Endothelial cell of umbilical vein (primary cell): ENCODE results near the gene NID2. TPM values are rescaled to one million over a fixed set of nuclear protein-coding genes. Genes with fewer than 3 reads are reported as not detected.

ENCODE experiments used
- BruUV-seq: library from RNA; stranded (reverse); fragments of 400-500 nt; replicated peaks from 2 replicates; lab custom pipeline; 2021; lab: Mats Ljungman, UMichigan
- CTCF ChIA-PET: fragments of 300-600, 350-600 bp; sonication (Branson Sonifier 250); formaldehyde crosslinking; loops from one replicate; lab custom pipeline; 2021; ENCODE audit warnings: antibody characterized with exemption, inconsistent platforms; lab: Charles Lee
- POLR2A ChIA-PET: fragments of 300-600, 350-600 bp; sonication (Branson Sonifier 250); formaldehyde crosslinking; loops from one replicate; lab custom pipeline; 2021; ENCODE audit warnings: antibody characterized with exemption, inconsistent platforms; lab: Charles Lee
- DNase-seq: peaks from one replicate; pipeline ENCODE4 v3.0.0-alpha.2; 2011; ENCODE audit warnings: low read depth, low spot score
- FAIRE-seq: peaks from 2 replicates; lab custom pipeline; 2011; peaks lifted over from hg19 to GRCh38; lab: Jason Lieb, UNC
- H2AFZ ChIP-seq: 2 replicates; pipeline ENCODE4 v1.6.0; 2012; ENCODE audit warnings: low read depth, low read length, control low read depth, inconsistent platforms
- H3K27ac ChIP-seq: 2 replicates; pipeline ENCODE4 v1.5.1; 2011; ENCODE audit warnings: low read depth, mild to moderate bottlenecking, control low read depth, low read length, moderate library complexity; ENCODE audit not compliant: insufficient read depth
- H3K27me3 ChIP-seq, 2 experiments: 2 replicates each; pipeline versions ENCODE4 v1.6.0 to v1.6.1; 2011; ENCODE audit warnings: low read length in 2 of 2, mixed read lengths in 1 of 2; ENCODE audit not compliant: control insufficient read depth in 2 of 2, insufficient read depth in 2 of 2
- H3K36me3 ChIP-seq, 2 experiments: 2 replicates in 1 of 2; 3 replicates in 1 of 2; pipeline ENCODE4 v1.5.1; 2011; ENCODE audit warnings: low read length in 2 of 2, mild to moderate bottlenecking in 1 of 2, moderate library complexity in 1 of 2; ENCODE audit not compliant: control insufficient read depth in 2 of 2, insufficient read depth in 2 of 2; ENCODE audit errors: extremely low read depth in 1 of 2
- H3K4me1 ChIP-seq: 3 replicates; pipeline ENCODE4 v1.5.1; 2011; ENCODE audit warnings: mild to moderate bottlenecking, low read length; ENCODE audit not compliant: control insufficient read depth, insufficient read depth; ENCODE audit errors: extremely low read depth
- H3K4me2 ChIP-seq: 2 replicates; pipeline ENCODE4 v1.6.1; 2011; ENCODE audit warnings: low read length, control low read depth, mixed read lengths; ENCODE audit not compliant: insufficient read depth
- H3K4me3 ChIP-seq, 3 experiments: fragments of 200-600 bp in 1 of 3; sonication (generic), shearing (Covaris generic) in 1 of 3; replicated peaks in 1 of 3; 2 replicates each; pipeline ENCODE4 v1.5.1; 2011 to 2016; ENCODE audit warnings: control low read depth in 3 of 3, low read length in 3 of 3, mild to moderate bottlenecking in 2 of 3, inconsistent platforms in 1 of 3, low read depth in 1 of 3, moderate library complexity in 1 of 3; ENCODE audit not compliant: insufficient read depth in 1 of 3
- H3K79me2 ChIP-seq: 2 replicates; pipeline ENCODE4 v1.6.0; 2012; ENCODE audit warnings: low read length, inconsistent platforms; ENCODE audit not compliant: control insufficient read depth, insufficient read depth
- H3K9ac ChIP-seq: replicated peaks from 2 replicates; pipeline ENCODE3; 2011; ENCODE audit warnings: low read length, control low read depth; ENCODE audit not compliant: insufficient read depth; ENCODE audit errors: extremely low read depth
- H3K9me1 ChIP-seq: replicated peaks from 3 replicates; pipeline ENCODE4 v1.6.0; 2011; ENCODE audit warnings: mild to moderate bottlenecking, low read length; ENCODE audit not compliant: control insufficient read depth, insufficient read depth; ENCODE audit errors: extremely low read depth
- H3K9me3 ChIP-seq: replicated peaks from 2 replicates; pipeline ENCODE4 v1.5.1; 2012; ENCODE audit warnings: low read length, inconsistent platforms; ENCODE audit not compliant: control insufficient read depth, insufficient read depth
- H4K20me1 ChIP-seq: replicated peaks from 2 replicates; pipeline ENCODE3; 2011; ENCODE audit warnings: mild to moderate bottlenecking, low read length; ENCODE audit not compliant: control insufficient read depth, insufficient read depth; ENCODE audit errors: extremely low read depth
- EZH2 ChIP-seq: IDR thresholded peaks from 2 replicates; pipeline ENCODE4 v1.6.1; 2012; ENCODE audit warnings: borderline replicate concordance, low read depth, mild to moderate bottlenecking, moderate library complexity, low read length, inconsistent platforms; ENCODE audit not compliant: severe bottlenecking
- FOS ChIP-seq: IDR thresholded peaks from 2 replicates; pipeline ENCODE4 v1.6.1; 2011; ENCODE audit warnings: mild to moderate bottlenecking, low read length, moderate library complexity, borderline replicate concordance; ENCODE audit not compliant: insufficient read depth
- GATA2 ChIP-seq: IDR thresholded peaks from 2 replicates; pipeline ENCODE4 v1.7.0; 2011; ENCODE audit warnings: low read depth, mild to moderate bottlenecking, moderate library complexity, mixed read lengths, low read length; ENCODE audit not compliant: insufficient read length, insufficient read depth
- JUN ChIP-seq: IDR thresholded peaks from 2 replicates; pipeline ENCODE4 v1.6.1; 2011; ENCODE audit warnings: borderline replicate concordance, low read depth; ENCODE audit not compliant: insufficient read length, insufficient read depth
- MAX ChIP-seq: IDR thresholded peaks from 2 replicates; pipeline ENCODE4 v1.6.1; 2011; ENCODE audit not compliant: insufficient read depth, insufficient read length
- MYC ChIP-seq: IDR thresholded peaks from one replicate; pipeline ENCODE4 v1.6.1; 2011; ENCODE audit warnings: mild to moderate bottlenecking, low read depth, low read length
- POLR2A ChIP-seq: IDR thresholded peaks from 2 replicates; pipeline ENCODE4 v1.6.1; 2012; ENCODE audit warnings: low read depth, mild to moderate bottlenecking, control low read depth, low read length
- POLR2AphosphoS5 ChIP-seq: IDR thresholded peaks from 2 replicates; pipeline ENCODE4 v1.6.1; 2012; ENCODE audit warnings: low read depth, mild to moderate bottlenecking, control low read depth, low read length, moderate library complexity; ENCODE audit not compliant: insufficient read depth
- dilution Hi-C: fragments of 300-500 bp; cut with MboI; formaldehyde crosslinking; loops from one replicate; pipeline ENCODE4 v1.15.0; 2019; ENCODE audit warnings: low sequenced_read_pairs; ENCODE audit not compliant: extremely low pct_ligation_motif_present
- intact Hi-C: fragments of 100-400 bp; cut with micrococcal nuclease; formaldehyde crosslinking; loops from one replicate; pipeline ENCODE4 v1.10.0; 2022
- polyA plus RNA-seq, 4 experiments: library from polyadenylated mRNA; depleted of rRNA in 3 of 4; stranded (reverse) in 3 of 4; unstranded in 1 of 4; fragments of >200 nt; gene quantifications; 2 replicates each; pipeline versions ENCODE4 v1.2.1 to v1.2.3, GENCODE V29; 2011 to 2012; ENCODE audit warnings: missing spikeins in 1 of 4
- total RNA-seq: library from RNA; stranded (reverse); gene quantifications from 2 replicates; pipeline ENCODE4 v1.2.3, GENCODE V29; 2021
- TF ChIP-seq, protein P1 (sequence below), 2 donors: IDR thresholded peaks; 1 replicate in 1 of 2; 2 replicates in 1 of 2; pipeline ENCODE4 v1.5.1; 2011; ENCODE audit warnings: low read length in 2 of 2, mild to moderate bottlenecking in 2 of 2, moderate library complexity in 2 of 2, control low read depth in 1 of 2, inconsistent platforms in 1 of 2, low read depth in 1 of 2; ENCODE audit not compliant: insufficient read depth in 1 of 2; ENCODE audit errors: extremely low read depth in 1 of 2

The NID2 gene
- total and polyA plus RNA-seq, 2 donors (not counting 3 experiments of a cell fraction or from before 2014, with no cell fraction given): 22.5 to 56.7 TPM

DNA sequence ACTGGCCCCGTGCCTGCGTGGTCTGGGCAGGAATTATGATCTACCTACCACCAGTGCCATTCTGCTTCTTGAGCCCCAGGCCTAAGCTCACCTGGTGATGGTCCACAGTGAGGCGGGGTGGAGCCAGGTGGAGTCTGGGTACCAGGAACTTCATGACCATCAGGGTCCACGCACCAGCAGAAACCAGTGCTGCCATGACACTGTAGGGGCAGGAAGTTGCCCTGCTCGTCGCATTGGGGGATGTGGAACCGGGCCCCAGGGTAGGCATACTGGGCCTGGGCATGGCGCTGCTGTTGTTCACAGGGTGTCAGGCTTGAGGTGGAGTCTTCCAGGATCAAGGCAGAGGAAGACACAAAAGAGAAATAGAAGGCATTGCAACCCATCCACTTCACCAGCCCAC, 49.9 kb downstream of the NID2 start:
- no peak overlapping the region for H2AFZ ChIP-seq
- peaks cover 0 to 2% of the 10 kb centered on the region in 2 experiments for H3K27me3 ChIP-seq
- TF ChIP-seq FOS: no peak
- no peak for TF ChIP-seq GATA2
- no peak for TF ChIP-seq EZH2
- TF ChIP-seq, protein P1, sequence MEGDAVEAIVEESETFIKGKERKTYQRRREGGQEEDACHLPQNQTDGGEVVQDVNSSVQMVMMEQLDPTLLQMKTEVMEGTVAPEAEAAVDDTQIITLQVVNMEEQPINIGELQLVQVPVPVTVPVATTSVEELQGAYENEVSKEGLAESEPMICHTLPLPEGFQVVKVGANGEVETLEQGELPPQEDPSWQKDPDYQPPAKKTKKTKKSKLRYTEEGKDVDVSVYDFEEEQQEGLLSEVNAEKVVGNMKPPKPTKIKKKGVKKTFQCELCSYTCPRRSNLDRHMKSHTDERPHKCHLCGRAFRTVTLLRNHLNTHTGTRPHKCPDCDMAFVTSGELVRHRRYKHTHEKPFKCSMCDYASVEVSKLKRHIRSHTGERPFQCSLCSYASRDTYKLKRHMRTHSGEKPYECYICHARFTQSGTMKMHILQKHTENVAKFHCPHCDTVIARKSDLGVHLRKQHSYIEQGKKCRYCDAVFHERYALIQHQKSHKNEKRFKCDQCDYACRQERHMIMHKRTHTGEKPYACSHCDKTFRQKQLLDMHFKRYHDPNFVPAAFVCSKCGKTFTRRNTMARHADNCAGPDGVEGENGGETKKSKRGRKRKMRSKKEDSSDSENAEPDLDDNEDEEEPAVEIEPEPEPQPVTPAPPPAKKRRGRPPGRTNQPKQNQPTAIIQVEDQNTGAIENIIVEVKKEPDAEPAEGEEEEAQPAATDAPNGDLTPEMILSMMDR (IDR thresholded peaks at IDR 0.05; ENCODE audit: extremely low read depth in 1 of 2, insufficient read depth in 1 of 2, low read depth in 1 of 2, low read length in 2 of 2): no peak
- no peak for TF ChIP-seq JUN
- TF ChIP-seq POLR2AphosphoS5: no peak
- no peak for TF ChIP-seq MAX
- TF ChIP-seq POLR2A: no peak
- no peak for TF ChIP-seq MYC
- FAIRE-seq (no peak), DNase-seq (no peak)
- no peaks in the 10 kb centered on the region for H3K79me2 ChIP-seq
- no peaks in the 10 kb centered on the region for H3K36me3 ChIP-seq
- no TSS peak for BruUV-seq
- no peaks in the 10 kb centered on the region for H3K9me1 ChIP-seq
- H3K27ac ChIP-seq: no peak overlapping the region
- ChIA-PET CTCF (interaction anchor here (1.4 to 3.4 kb wide), 3 partner anchors 9 to 53 kb away, joined by 5 to 15 read pairs (median 8); no protein-coding TSS in a partner anchor), POLR2A (no interaction called here)
- no peak overlapping the region for H3K4me3 ChIP-seq
- dilution Hi-C loops (no loop called here), intact Hi-C loops (no loop called here)
- no peak overlapping the region for H3K4me2 ChIP-seq
- H3K9ac ChIP-seq: no peak overlapping the region
- H3K9me3 ChIP-seq: no peaks in the 10 kb centered on the region
- peaks cover 53% of the 10 kb centered on the region for H3K4me1 ChIP-seq
- H4K20me1 ChIP-seq: no peaks in the 10 kb centered on the region
